H1 (cell line): ENCODE data around the gene LBH. TPM values are rescaled to one million over a fixed set of nuclear protein-coding genes. Genes with fewer than 3 reads are reported as not detected.

Experiments used
- KDM4A ChIP-seq: IDR thresholded peaks from one replicate; pipeline ENCODE4 v1.7.1; 2012; ENCODE audit warnings: low read depth, mild to moderate bottlenecking, moderate library complexity, low read length, inconsistent platforms; ENCODE audit not compliant: severe bottlenecking
- NANOG ChIP-seq: IDR thresholded peaks from 2 replicates; pipeline ENCODE4 v1.6.1; 2011; ENCODE audit warnings: low read length, low read depth, mild to moderate bottlenecking, inconsistent platforms; ENCODE audit not compliant: insufficient read depth, poor library complexity, severe bottlenecking
- RFX5 ChIP-seq: IDR thresholded peaks from 2 replicates; pipeline ENCODE4 v1.6.1; 2011; ENCODE audit warnings: low read depth, low read length, improper control_type of control experiment, borderline replicate concordance
- SUZ12 ChIP-seq: fragments of 200-600 bp; sonication (generic); IDR thresholded peaks from 2 replicates; pipeline ENCODE4 v1.6.1; 2012; ENCODE audit warnings: mild to moderate bottlenecking, inconsistent platforms, low read length, moderate library complexity, mixed read lengths
- polyA plus RNA-seq, 7 experiments: library from polyadenylated mRNA; depleted of rRNA in 3 of 7; stranded (reverse) in 5 of 7; unstranded in 2 of 7; fragments of >200 nt in 5 of 7; fragments of 200-250 nt in 2 of 7; gene quantifications; 1 replicate in 5 of 7; 2 replicates in 1 of 7; 4 replicates in 1 of 7; pipeline versions ENCODE4 v1.2.1 to v1.2.3, GENCODE V29; 2011 to 2013; ENCODE audit warnings: missing spikeins in 2 of 7, mixed read lengths in 2 of 7
- total RNA-seq: library from RNA; stranded (reverse); fragmentation: NEBNext Ultra II Directional; extraction: Animal tissue kit (Norgen Biotek cat#: 25700); gene quantifications from 2 replicates; pipeline ENCODE4 v1.2.1, GENCODE V29; 2021
- TF ChIP-seq, protein P1 (sequence below): IDR thresholded peaks from 2 replicates; pipeline ENCODE4 v1.6.1; 2012; ENCODE audit warnings: low read length, inconsistent platforms

LBH gene
- total and polyA plus RNA-seq, 2 of the 8 experiments (the other 6 are each of a cell fraction or from before 2014, with no cell fraction given): 25.7 to 34.5 TPM

DNA sequence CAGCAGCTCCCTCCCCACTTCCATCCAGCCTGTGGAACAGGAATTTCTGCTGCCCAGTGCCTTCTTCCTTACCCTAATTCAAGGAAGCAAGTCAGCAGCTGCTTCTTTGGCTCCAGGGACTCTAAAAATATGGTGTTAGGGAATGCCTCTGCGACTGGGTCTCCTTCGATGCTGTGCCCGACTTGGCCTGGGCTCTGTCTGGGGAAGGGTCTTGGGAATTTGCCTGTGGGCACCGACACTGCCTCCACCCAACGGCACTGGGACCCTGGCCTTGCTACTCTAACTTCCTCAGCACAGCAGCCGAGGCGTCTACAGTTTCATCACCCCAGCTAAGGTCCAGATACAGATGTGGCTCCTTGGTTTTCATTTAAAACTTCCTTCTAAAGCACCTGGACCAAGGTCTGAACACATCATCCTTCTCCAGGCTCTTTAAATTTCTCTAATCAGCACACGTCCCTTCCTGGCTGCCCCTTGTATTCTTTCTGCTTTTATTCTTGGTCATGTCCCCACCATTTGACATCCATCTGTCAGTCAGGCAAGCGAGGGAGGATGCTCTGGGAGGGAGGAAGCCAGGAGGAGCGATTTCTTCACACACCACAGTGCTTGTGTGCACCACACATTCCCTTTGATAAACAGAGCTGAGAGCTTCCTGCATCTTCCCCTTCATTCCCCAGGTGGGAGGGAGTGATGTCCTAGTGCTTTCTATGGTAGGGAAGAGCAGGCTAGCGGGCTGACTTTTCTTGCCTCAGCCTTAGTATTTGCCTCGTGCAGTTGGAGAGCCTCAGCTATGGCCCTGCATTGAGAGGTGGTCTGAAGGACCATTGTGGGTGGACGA is 6.8 kb downstream of the LBH start (continued):
- TF ChIP-seq, protein P1, sequence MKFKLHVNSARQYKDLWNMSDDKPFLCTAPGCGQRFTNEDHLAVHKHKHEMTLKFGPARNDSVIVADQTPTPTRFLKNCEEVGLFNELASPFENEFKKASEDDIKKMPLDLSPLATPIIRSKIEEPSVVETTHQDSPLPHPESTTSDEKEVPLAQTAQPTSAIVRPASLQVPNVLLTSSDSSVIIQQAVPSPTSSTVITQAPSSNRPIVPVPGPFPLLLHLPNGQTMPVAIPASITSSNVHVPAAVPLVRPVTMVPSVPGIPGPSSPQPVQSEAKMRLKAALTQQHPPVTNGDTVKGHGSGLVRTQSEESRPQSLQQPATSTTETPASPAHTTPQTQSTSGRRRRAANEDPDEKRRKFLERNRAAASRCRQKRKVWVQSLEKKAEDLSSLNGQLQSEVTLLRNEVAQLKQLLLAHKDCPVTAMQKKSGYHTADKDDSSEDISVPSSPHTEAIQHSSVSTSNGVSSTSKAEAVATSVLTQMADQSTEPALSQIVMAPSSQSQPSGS: no peak
- TF ChIP-seq RFX5 (no peak), NANOG (no peak), KDM4A (no peak), SUZ12 (no peak)
